SK-N-SH (cell line): ENCODE data around the gene MMP14. TPM values are rescaled to one million over a fixed set of nuclear protein-coding genes. Genes with fewer than 3 reads are reported as not detected.

Experiments
- CTCF ChIA-PET: fragments of 300-600, 350-600 bp; formaldehyde crosslinking; extraction: SDS; loops from one replicate; lab custom pipeline; 2021; lab: Yijun Ruan, JAX
- POLR2A ChIA-PET: fragments of 350-600 bp; sonication (Branson Sonifier 250); formaldehyde crosslinking; extraction: SDS; loops from one replicate; lab custom pipeline; 2020; ENCODE audit warnings: antibody characterized with exemption, inconsistent platforms; lab: Yijun Ruan, JAX
- DNase-seq: peaks from one replicate; pipeline ENCODE4 v3.0.0; 2012
- H2AFZ ChIP-seq: fragments of 200-600 bp; sonication (generic); 2 replicates; pipeline ENCODE4 v1.8.1; 2016; ENCODE audit warnings: antibody characterized with exemption, mild to moderate bottlenecking, low read depth
- H3F3A ChIP-seq: fragments of 200-600 bp; sonication (generic); replicated peaks from 2 replicates; pipeline ENCODE3; 2016; ENCODE audit warnings: antibody characterized with exemption, mild to moderate bottlenecking; ENCODE audit not compliant: insufficient read depth
- H3K27ac ChIP-seq, 2 experiments: fragments of 200-500 bp in 1 of 2; fragments of 200-600 bp in 1 of 2; sonication (Bioruptor generic) in 1 of 2; sonication (generic), shearing (Covaris generic) in 1 of 2; 2 replicates each; pipeline versions ENCODE4 v1.5.1 to v1.6.1; 2014 to 2016; ENCODE audit warnings: low read depth in 2 of 2, inconsistent platforms in 1 of 2, low read length in 1 of 2, mild to moderate bottlenecking in 1 of 2, mixed read lengths in 1 of 2
- H3K27me3 ChIP-seq: fragments of 200-600 bp; sonication (generic), shearing (Covaris generic); 2 replicates; pipeline ENCODE4 v1.6.1; 2016; ENCODE audit warnings: mixed run types; ENCODE audit not compliant: insufficient read depth
- H3K36me3 ChIP-seq, 2 experiments: fragments of 200-500 bp in 1 of 2; fragments of 200-600 bp in 1 of 2; sonication (Bioruptor generic) in 1 of 2; sonication (generic) in 1 of 2; replicated peaks in 1 of 2; 2 replicates each; pipeline versions ENCODE3 to v1.5.1; 2014 to 2016; ENCODE audit warnings: low read length in 1 of 2, mild to moderate bottlenecking in 1 of 2; ENCODE audit not compliant: insufficient read depth in 2 of 2, control insufficient read depth in 1 of 2
- H3K4me1 ChIP-seq, 2 experiments: fragments of 200-500 bp in 1 of 2; fragments of 200-600 bp in 1 of 2; sonication (Bioruptor generic) in 1 of 2; sonication (generic), shearing (Covaris generic) in 1 of 2; 2 replicates each; pipeline versions ENCODE4 v1.5.1 to v1.6.1; 2014 to 2016; ENCODE audit warnings: low read depth in 1 of 2, low read length in 1 of 2, mixed run types in 1 of 2; ENCODE audit not compliant: insufficient read depth in 2 of 2, control insufficient read depth in 1 of 2
- H3K4me2 ChIP-seq: fragments of 200-600 bp; sonication (generic), shearing (Covaris generic); 2 replicates; pipeline ENCODE4 v1.6.1; 2017; ENCODE audit warnings: mixed run types
- H3K4me3 ChIP-seq, 2 experiments: fragments of 200-500 bp in 1 of 2; fragments of 200-600 bp in 1 of 2; sonication (Bioruptor generic) in 1 of 2; sonication (generic), shearing (Covaris generic) in 1 of 2; 2 replicates each; pipeline versions ENCODE4 v1.5.1 to v1.8.1; 2014 to 2016; ENCODE audit warnings: low read depth in 2 of 2, inconsistent platforms in 1 of 2, low read length in 1 of 2, mild to moderate bottlenecking in 1 of 2, mixed read lengths in 1 of 2, moderate library complexity in 1 of 2
- H3K79me2 ChIP-seq: fragments of 200-600 bp; sonication (generic); 2 replicates; pipeline ENCODE4 v1.8.1; 2017; ENCODE audit warnings: mild to moderate bottlenecking; ENCODE audit not compliant: insufficient read depth
- H3K9ac ChIP-seq: fragments of 200-600 bp; sonication (generic); 2 replicates; pipeline ENCODE4 v1.6.1; 2017; ENCODE audit warnings: mixed run types
- H3K9me2 ChIP-seq: fragments of 200-600 bp; sonication (generic); 2 replicates; pipeline ENCODE4 v1.6.1; 2017; ENCODE audit warnings: mixed run types
- H3K9me3 ChIP-seq: fragments of 200-600 bp; sonication (generic); 2 replicates; pipeline ENCODE4 v1.6.1; 2017; ENCODE audit warnings: mixed run types, mild to moderate bottlenecking, moderate library complexity
- H4K20me1 ChIP-seq: fragments of 200-600 bp; sonication (generic); 2 replicates; pipeline ENCODE4 v1.6.1; 2017; ENCODE audit warnings: mild to moderate bottlenecking, mixed run types; ENCODE audit not compliant: insufficient read depth
- CTCF ChIP-seq: fragments of 200-600 bp; sonication (generic); IDR thresholded peaks from 2 replicates; pipeline ENCODE4 v1.6.1; 2017; ENCODE audit warnings: antibody characterized with exemption, mild to moderate bottlenecking, moderate library complexity
- ELF1 ChIP-seq: IDR thresholded peaks from 2 replicates; pipeline ENCODE4 v1.4.0; 2012
- EP300 ChIP-seq, 2 experiments: IDR thresholded peaks; 2 replicates each; pipeline versions ENCODE4 v1.4.0 to v1.6.1; 2012; ENCODE audit warnings: borderline replicate concordance in 1 of 2, low read depth in 1 of 2, low read length in 1 of 2
- EZH2phosphoT487 ChIP-seq: fragments of 200-600 bp; sonication (generic); IDR thresholded peaks from 2 replicates; pipeline ENCODE4 v1.6.1; 2017; ENCODE audit warnings: low read depth, mixed run types, mild to moderate bottlenecking, antibody characterized with exemption, moderate library complexity, borderline replicate concordance
- FOXJ3 ChIP-seq: sonication (generic); formaldehyde crosslinking; IDR thresholded peaks from 2 replicates; pipeline ENCODE4 v1.5.1; 2020; ENCODE audit warnings: mild to moderate bottlenecking, missing genetic modification reagents
- FOXM1 ChIP-seq: IDR thresholded peaks from 2 replicates; pipeline ENCODE4 v1.4.0; 2012; ENCODE audit warnings: low read depth, mild to moderate bottlenecking
- GABPA ChIP-seq: IDR thresholded peaks from 2 replicates; pipeline ENCODE4 v1.4.0; 2012; ENCODE audit warnings: low read depth, mild to moderate bottlenecking
- MEF2A ChIP-seq: IDR thresholded peaks from 2 replicates; pipeline ENCODE4 v1.4.0; 2012; ENCODE audit warnings: low read depth, borderline replicate concordance
- MXI1 ChIP-seq: IDR thresholded peaks from 2 replicates; pipeline ENCODE4 v1.6.1; 2012; ENCODE audit warnings: mild to moderate bottlenecking, low read depth, low read length, improper control_type of control experiment
- NFIC ChIP-seq: IDR thresholded peaks from 2 replicates; pipeline ENCODE4 v1.4.0; 2012; ENCODE audit warnings: borderline replicate concordance
- PBX3 ChIP-seq: IDR thresholded peaks from 2 replicates; pipeline ENCODE4; 2012
- POLR2AphosphoS5 ChIP-seq: IDR thresholded peaks from 2 replicates; pipeline ENCODE4 v1.6.1; 2012; ENCODE audit warnings: low read depth, low read length
- RXRA ChIP-seq: IDR thresholded peaks from 2 replicates; pipeline ENCODE4 v1.4.0; 2012; ENCODE audit warnings: low read depth, mild to moderate bottlenecking, borderline replicate concordance
- SIN3A ChIP-seq: IDR thresholded peaks from 2 replicates; pipeline ENCODE4 v1.6.1; 2012; ENCODE audit warnings: low read depth, mild to moderate bottlenecking, low read length, moderate library complexity, borderline replicate concordance
- SMC3 ChIP-seq: IDR thresholded peaks from 2 replicates; pipeline ENCODE4 v1.6.1; 2012; ENCODE audit warnings: low read depth, low read length, improper control_type of control experiment
- TAF1 ChIP-seq: IDR thresholded peaks from 2 replicates; pipeline ENCODE4 v1.6.1; 2012; ENCODE audit warnings: low read depth, mild to moderate bottlenecking, low read length, moderate library complexity, borderline replicate concordance
- TEAD4 ChIP-seq: IDR thresholded peaks from 2 replicates; pipeline ENCODE4 v1.4.0; 2012; ENCODE audit warnings: mild to moderate bottlenecking, borderline replicate concordance; ENCODE audit not compliant: insufficient read depth
- USF2 ChIP-seq: fragments of 150-350 bp; IDR thresholded peaks from 2 replicates; pipeline ENCODE4 v1.6.1; 2017; ENCODE audit warnings: antibody characterized with exemption, low read length, low read depth, borderline replicate concordance
- WGBS: methylation state at CpG from one replicate; pipeline ENCODE4 v1.1.6; 2017; ENCODE audit warnings: low lambda C conversion rate; 5-methylcytosine and 5-hydroxymethylcytosine counted together
- polyA plus RNA-seq, 3 experiments: library from polyadenylated mRNA; depleted of rRNA; stranded (reverse); fragments of >200 nt; gene quantifications; 2 replicates each; pipeline ENCODE4 v1.2.3, GENCODE V29; 2012
- TF ChIP-seq, protein P1 (sequence below): fragments of 150-350 bp; IDR thresholded peaks from 2 replicates; pipeline ENCODE4 v1.6.1; 2016; ENCODE audit warnings: mild to moderate bottlenecking, low read depth, low read length
- TF ChIP-seq, protein P2 (sequence below): IDR thresholded peaks from 2 replicates; pipeline ENCODE4 v1.6.1; 2012; ENCODE audit warnings: mild to moderate bottlenecking, low read depth, low read length, moderate library complexity

Gene MMP14
- polyA plus RNA-seq, 1 of the 3 experiments (the other 2 are of a cell fraction): 139 TPM

DNA sequence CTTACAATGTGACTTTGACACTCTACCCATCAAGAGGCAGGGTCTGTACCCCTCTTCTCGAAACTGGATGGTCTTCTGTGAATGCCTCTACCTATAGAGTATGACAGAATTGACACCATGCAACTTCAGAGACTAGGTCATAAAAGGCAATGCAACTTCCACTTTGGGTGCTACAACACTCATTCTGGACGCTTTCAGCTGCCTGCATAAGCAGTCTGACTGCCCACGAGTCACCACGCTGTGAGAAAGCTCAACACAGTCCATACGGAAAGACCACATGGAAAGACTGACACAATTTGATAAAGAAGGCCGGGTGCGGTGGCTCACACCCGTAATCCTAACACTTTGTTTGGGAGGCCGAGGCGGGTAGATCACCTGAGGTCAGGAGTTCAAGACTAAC is 36.0 kb upstream of the MMP14 start:
- H3K4me2 ChIP-seq: no peak overlapping the region
- CTCF ChIA-PET: interaction anchor here (0.6 to 0.9 kb wide), 2 partner anchors 51 to 231 kb away, joined by 3 read pairs; no protein-coding TSS in a partner anchor
- no peaks in the 10 kb centered on the region for H3K4me1 ChIP-seq
- 34% methylated on average over 10 of the region's 10 CpGs for WGBS
- H3K4me3 ChIP-seq: no peak overlapping the region
- H2AFZ ChIP-seq: no peak overlapping the region
- POLR2A ChIA-PET: no interaction called here
- H3K79me2 ChIP-seq: no peaks in the 10 kb centered on the region
- H3K27ac ChIP-seq: no peak overlapping the region
- TF ChIP-seq TEAD4 (no peak), MXI1 (no peak), TAF1 (no peak), CTCF (no peak), SMC3 (no peak), POLR2AphosphoS5 (no peak), FOXM1 (no peak), RXRA (no peak), SIN3A (no peak), EP300 (IDR thresholded peaks at IDR 0.05; ENCODE audit: borderline replicate concordance in 1 of 2, low read depth in 1 of 2, low read length in 1 of 2) (no peak), ELF1 (no peak)
- TF ChIP-seq, protein P1, sequence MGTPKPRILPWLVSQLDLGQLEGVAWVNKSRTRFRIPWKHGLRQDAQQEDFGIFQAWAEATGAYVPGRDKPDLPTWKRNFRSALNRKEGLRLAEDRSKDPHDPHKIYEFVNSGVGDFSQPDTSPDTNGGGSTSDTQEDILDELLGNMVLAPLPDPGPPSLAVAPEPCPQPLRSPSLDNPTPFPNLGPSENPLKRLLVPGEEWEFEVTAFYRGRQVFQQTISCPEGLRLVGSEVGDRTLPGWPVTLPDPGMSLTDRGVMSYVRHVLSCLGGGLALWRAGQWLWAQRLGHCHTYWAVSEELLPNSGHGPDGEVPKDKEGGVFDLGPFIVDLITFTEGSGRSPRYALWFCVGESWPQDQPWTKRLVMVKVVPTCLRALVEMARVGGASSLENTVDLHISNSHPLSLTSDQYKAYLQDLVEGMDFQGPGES: no peak
- no peak overlapping the region for H3K9ac ChIP-seq
- H3K9me3 ChIP-seq: no peaks in the 10 kb centered on the region
- H3F3A ChIP-seq: no peaks in the 10 kb centered on the region
- H3K9me2 ChIP-seq: no peaks in the 10 kb centered on the region
- H3K36me3 ChIP-seq: no peaks in the 10 kb centered on the region
- H4K20me1 ChIP-seq: no peaks in the 10 kb centered on the region
- H3K27me3 ChIP-seq: peaks cover 77% of the 10 kb centered on the region
- DNase-seq: no peak

- H3K9ac ChIP-seq: no peak overlapping the region
- ChIA-PET POLR2A (no interaction called here), CTCF (interaction anchor here (2.0 kb wide), 1 partner anchor 21 kb away, joined by 7 read pairs; no protein-coding TSS in a partner anchor)
- DNase-seq: no peak
- H3K27ac ChIP-seq: no peak overlapping the region
- no peaks in the 10 kb centered on the region for H3K36me3 ChIP-seq
- H3K4me1 ChIP-seq: no peaks in the 10 kb centered on the region
- no peak overlapping the region for H3K4me2 ChIP-seq
- H3K4me3 ChIP-seq: no peak overlapping the region
- H3K27me3 ChIP-seq: peaks cover 71% of the 10 kb centered on the region
- WGBS: 38% methylated on average over 8 of the region's 8 CpGs
- no peaks in the 10 kb centered on the region for H3K79me2 ChIP-seq
- H3K9me2 ChIP-seq: no peaks in the 10 kb centered on the region
- no peaks in the 10 kb centered on the region for H3F3A ChIP-seq
- no peak overlapping the region for H2AFZ ChIP-seq
- no peaks in the 10 kb centered on the region for H4K20me1 ChIP-seq
- no peaks in the 10 kb centered on the region for H3K9me3 ChIP-seq
- TF ChIP-seq MEF2A: no peak
- no peak for TF ChIP-seq SMC3
- TF ChIP-seq, protein P2, sequence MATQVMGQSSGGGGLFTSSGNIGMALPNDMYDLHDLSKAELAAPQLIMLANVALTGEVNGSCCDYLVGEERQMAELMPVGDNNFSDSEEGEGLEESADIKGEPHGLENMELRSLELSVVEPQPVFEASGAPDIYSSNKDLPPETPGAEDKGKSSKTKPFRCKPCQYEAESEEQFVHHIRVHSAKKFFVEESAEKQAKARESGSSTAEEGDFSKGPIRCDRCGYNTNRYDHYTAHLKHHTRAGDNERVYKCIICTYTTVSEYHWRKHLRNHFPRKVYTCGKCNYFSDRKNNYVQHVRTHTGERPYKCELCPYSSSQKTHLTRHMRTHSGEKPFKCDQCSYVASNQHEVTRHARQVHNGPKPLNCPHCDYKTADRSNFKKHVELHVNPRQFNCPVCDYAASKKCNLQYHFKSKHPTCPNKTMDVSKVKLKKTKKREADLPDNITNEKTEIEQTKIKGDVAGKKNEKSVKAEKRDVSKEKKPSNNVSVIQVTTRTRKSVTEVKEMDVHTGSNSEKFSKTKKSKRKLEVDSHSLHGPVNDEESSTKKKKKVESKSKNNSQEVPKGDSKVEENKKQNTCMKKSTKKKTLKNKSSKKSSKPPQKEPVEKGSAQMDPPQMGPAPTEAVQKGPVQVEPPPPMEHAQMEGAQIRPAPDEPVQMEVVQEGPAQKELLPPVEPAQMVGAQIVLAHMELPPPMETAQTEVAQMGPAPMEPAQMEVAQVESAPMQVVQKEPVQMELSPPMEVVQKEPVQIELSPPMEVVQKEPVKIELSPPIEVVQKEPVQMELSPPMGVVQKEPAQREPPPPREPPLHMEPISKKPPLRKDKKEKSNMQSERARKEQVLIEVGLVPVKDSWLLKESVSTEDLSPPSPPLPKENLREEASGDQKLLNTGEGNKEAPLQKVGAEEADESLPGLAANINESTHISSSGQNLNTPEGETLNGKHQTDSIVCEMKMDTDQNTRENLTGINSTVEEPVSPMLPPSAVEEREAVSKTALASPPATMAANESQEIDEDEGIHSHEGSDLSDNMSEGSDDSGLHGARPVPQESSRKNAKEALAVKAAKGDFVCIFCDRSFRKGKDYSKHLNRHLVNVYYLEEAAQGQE: no peak
- TF ChIP-seq FOXJ3 (CRISPR knock-in tag): no peak
- no peak for TF ChIP-seq USF2
- no peak for TF ChIP-seq PBX3
- TF ChIP-seq SIN3A: no peak
- TF ChIP-seq GABPA: no peak
- no peak for TF ChIP-seq EZH2phosphoT487
- no peak for TF ChIP-seq NFIC
- no peak for TF ChIP-seq TEAD4
These were observed 34.7 kb upstream of the MMP14 start for GRCh38 chr14:22801716-22802115.
